ENCODE results near the gene FECH. TPM values are rescaled to one million over a fixed set of nuclear protein-coding genes. Genes with fewer than 3 reads are reported as not detected.

Gene FECH, protein sequence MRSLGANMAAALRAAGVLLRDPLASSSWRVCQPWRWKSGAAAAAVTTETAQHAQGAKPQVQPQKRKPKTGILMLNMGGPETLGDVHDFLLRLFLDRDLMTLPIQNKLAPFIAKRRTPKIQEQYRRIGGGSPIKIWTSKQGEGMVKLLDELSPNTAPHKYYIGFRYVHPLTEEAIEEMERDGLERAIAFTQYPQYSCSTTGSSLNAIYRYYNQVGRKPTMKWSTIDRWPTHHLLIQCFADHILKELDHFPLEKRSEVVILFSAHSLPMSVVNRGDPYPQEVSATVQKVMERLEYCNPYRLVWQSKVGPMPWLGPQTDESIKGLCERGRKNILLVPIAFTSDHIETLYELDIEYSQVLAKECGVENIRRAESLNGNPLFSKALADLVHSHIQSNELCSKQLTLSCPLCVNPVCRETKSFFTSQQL
- polyA plus RNA-seq (2013): 33.5 TPM

DNA sequence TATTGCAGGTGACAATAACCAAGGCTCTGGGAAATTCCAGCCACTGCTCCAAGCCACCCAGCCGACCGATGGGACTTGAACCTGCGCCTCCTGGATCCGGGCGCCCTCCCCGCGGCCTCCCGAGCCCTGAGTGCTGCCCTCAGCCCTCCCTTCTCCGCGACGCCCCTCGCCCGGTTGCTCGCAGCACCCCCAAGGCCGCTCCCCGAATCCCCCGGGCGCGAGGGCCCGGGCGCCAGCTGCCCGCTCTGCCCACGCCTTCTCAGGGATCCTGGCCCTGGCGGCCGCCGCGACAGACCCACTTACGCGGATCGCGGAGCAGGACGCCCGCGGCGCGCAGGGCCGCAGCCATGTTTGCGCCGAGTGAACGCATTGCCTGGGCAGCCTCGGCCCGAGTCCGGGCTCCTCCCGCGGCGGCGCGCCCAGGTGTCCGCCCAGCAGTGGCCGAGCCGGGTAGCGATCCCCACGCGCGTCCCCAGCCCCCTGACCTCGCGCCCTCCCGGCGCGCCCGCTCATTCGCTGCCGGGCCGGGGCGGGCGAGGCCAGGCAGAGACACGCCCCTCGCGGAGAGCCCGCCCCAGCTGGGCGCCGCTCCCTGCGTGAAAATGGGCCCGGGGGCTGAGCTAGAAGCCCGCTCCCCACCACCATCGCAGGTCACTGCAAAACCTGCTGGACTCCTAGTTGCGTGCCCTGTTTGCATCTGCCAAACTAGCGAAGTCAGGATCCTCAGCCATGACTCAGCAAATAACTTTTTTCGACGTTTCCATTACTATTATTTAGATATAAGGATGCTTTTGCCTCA, at the start of gene FECH:
TSS of gene FECH (minus strand) at position 452 of the 799 bp plus-strand sequence. CDS start at position 370, 82 bp downstream.
- H3K27me3 ChIP-seq (replicated peaks in 2 of 5; ENCODE audit: control insufficient read depth in 4 of 5, insufficient read depth in 5 of 5, low read length in 4 of 5): no peaks in the 10 kb centered on the region
- peaks cover 0 to 30% (median 16%) of the 10 kb centered on the region in 4 experiments for H3K4me1 ChIP-seq (ENCODE audit: control extremely low read depth in 1 of 4, control insufficient read depth in 4 of 4, insufficient read depth in 4 of 4, low read length in 3 of 4)
- peaks cover 0 to 3% (median 2%) of the 10 kb centered on the region in 4 experiments for H3K36me3 ChIP-seq (ENCODE audit: control insufficient read depth in 4 of 4, insufficient read depth in 4 of 4, low read length in 3 of 4)
- 0% methylated on average over 48 of the region's 80 CpGs for WGBS (ENCODE audit: insufficient coverage)
- H3K4me3 ChIP-seq (ENCODE audit: control insufficient read depth in 1 of 7, extremely low read depth in 1 of 7, insufficient read depth in 4 of 7, low read depth in 2 of 7, low read length in 6 of 7): peak within 1 kb of the TSS; percentile 46 to 87 (median 77)
- DNase-seq: peak; percentile 48 to 82 (median 76)
- CTCF ChIA-PET: no interaction called here
- POLR2A ChIA-PET: no interaction called here
- H3K9me3 ChIP-seq (ENCODE audit: control extremely low read depth in 1 of 5, control insufficient read depth in 4 of 5, insufficient read depth in 2 of 5, low read depth in 1 of 5, low read length in 4 of 5): no peaks in the 10 kb centered on the region
- peak within 1 kb of the TSS in 1 of 2 experiments; percentile 70 for H3K27ac ChIP-seq (ENCODE audit: insufficient read depth in 1 of 2, low read depth in 1 of 2, low read length in 2 of 2, poor library complexity in 1 of 2, severe bottlenecking in 2 of 2)

DNA sequence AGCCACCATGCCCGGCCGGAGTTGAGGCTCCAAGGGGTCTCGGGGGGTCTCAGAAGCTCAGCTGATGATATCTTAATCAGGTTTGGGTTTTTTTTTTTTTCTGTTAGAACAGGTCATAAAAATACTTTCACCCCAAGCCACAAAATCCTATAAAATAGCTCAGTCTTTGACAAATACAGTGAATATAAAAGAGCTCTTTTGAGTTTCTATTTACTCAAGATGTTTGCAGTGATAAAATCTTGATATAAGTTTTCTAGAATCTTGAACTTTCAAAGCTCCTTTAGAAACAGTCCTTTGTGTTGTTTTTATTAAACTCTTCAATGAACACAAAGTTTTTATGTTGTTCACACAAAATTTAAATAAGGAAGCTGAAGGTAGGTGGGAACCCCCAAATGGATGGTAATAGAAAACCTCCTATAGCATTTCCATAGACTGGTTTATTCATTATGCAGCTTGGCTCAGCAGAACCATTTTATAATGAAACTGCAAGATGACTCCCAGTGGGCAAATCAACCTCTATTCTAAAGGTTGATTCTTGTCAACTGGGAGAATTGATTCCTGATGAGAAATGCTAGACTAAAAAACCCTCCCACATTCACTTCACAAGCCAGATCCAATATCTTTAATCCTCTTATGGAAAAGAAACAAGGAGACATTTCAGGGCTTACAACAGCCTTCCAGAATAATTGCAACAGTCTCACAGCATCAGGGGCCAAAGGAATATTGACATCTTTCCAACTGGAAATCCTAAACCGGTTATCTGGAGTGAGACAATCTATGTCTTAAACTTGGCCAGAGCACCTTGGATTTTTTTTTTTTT, 48.7 kb upstream of the FECH start:
- DNase-seq: no peak
- ChIA-PET POLR2A (no interaction called here), CTCF (interaction anchor here (1.1 to 1.4 kb wide), 2 partner anchors 11 to 14 kb away, joined by 3 read pairs; partner anchors contain the start of gene NARS1)
- Histone ChIP-seq H3K27me3 (replicated peaks in 2 of 5; ENCODE audit: control insufficient read depth in 4 of 5, insufficient read depth in 5 of 5, low read length in 4 of 5) (no peaks in the 10 kb centered on the region), H3K4me1 (ENCODE audit: control extremely low read depth in 1 of 4, control insufficient read depth in 4 of 4, insufficient read depth in 4 of 4, low read length in 3 of 4) (peaks cover 0 to 11% (median 7%) of the 10 kb centered on the region in 4 experiments), H3K27ac (ENCODE audit: insufficient read depth in 1 of 2, low read depth in 1 of 2, low read length in 2 of 2, poor library complexity in 1 of 2, severe bottlenecking in 2 of 2) (no peak overlapping the region), H3K9me3 (ENCODE audit: control extremely low read depth in 1 of 5, control insufficient read depth in 4 of 5, insufficient read depth in 2 of 5, low read depth in 1 of 5, low read length in 4 of 5) (no peaks in the 10 kb centered on the region), H3K4me3 (ENCODE audit: control insufficient read depth in 1 of 7, extremely low read depth in 1 of 7, insufficient read depth in 4 of 7, low read depth in 2 of 7, low read length in 6 of 7) (no peak overlapping the region), H3K36me3 (ENCODE audit: control insufficient read depth in 4 of 4, insufficient read depth in 4 of 4, low read length in 3 of 4) (peaks cover 0 to 2% (median under 1%) of the 10 kb centered on the region in 4 experiments)
- WGBS (ENCODE audit: insufficient coverage): 75% methylated on average over 1 of the region's 4 CpGs

DNA sequence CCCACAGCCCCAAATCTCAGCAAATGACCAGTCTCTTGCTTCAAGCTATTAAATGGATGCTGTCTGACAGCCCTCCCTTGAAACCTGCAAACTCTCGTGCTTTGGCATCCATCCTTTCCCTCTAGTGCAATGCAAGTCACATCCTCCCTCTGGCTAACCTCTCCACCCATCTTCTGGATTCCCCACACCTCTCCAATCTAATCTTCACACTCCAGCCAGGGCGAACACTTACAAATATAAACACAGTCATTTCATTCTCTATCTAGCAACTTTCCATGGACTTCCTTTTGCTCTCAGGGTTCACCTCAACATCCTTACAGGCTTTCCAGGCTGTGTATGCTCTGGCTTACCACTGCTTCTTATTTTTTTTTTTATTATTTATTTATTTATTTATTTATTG, 45.2 kb upstream of the FECH start:
- Histone ChIP-seq H3K27me3 (replicated peaks in 2 of 5; ENCODE audit: control insufficient read depth in 4 of 5, insufficient read depth in 5 of 5, low read length in 4 of 5) (no peaks in the 10 kb centered on the region), H3K9me3 (ENCODE audit: control extremely low read depth in 1 of 5, control insufficient read depth in 4 of 5, insufficient read depth in 2 of 5, low read depth in 1 of 5, low read length in 4 of 5) (no peaks in the 10 kb centered on the region), H3K36me3 (ENCODE audit: control insufficient read depth in 4 of 4, insufficient read depth in 4 of 4, low read length in 3 of 4) (no peaks in the 10 kb centered on the region), H3K4me1 (ENCODE audit: control extremely low read depth in 1 of 4, control insufficient read depth in 4 of 4, insufficient read depth in 4 of 4, low read length in 3 of 4) (peaks cover 0 to 12% (median 11%) of the 10 kb centered on the region in 4 experiments), H3K4me3 (ENCODE audit: control insufficient read depth in 1 of 7, extremely low read depth in 1 of 7, insufficient read depth in 4 of 7, low read depth in 2 of 7, low read length in 6 of 7) (no peak overlapping the region), H3K27ac (ENCODE audit: insufficient read depth in 1 of 2, low read depth in 1 of 2, low read length in 2 of 2, poor library complexity in 1 of 2, severe bottlenecking in 2 of 2) (no peak overlapping the region)
- DNase-seq: no peak
- POLR2A ChIA-PET: no interaction called here
- CTCF ChIA-PET: interaction anchor here (0.9 to 2.0 kb wide), 3 partner anchors 10 to 249 kb away, joined by 3 to 8 read pairs (median 5); partner anchors contain the start of gene NARS1
- WGBS (ENCODE audit: insufficient coverage): 88% methylated on average over 2 of the region's 2 CpGs

DNA sequence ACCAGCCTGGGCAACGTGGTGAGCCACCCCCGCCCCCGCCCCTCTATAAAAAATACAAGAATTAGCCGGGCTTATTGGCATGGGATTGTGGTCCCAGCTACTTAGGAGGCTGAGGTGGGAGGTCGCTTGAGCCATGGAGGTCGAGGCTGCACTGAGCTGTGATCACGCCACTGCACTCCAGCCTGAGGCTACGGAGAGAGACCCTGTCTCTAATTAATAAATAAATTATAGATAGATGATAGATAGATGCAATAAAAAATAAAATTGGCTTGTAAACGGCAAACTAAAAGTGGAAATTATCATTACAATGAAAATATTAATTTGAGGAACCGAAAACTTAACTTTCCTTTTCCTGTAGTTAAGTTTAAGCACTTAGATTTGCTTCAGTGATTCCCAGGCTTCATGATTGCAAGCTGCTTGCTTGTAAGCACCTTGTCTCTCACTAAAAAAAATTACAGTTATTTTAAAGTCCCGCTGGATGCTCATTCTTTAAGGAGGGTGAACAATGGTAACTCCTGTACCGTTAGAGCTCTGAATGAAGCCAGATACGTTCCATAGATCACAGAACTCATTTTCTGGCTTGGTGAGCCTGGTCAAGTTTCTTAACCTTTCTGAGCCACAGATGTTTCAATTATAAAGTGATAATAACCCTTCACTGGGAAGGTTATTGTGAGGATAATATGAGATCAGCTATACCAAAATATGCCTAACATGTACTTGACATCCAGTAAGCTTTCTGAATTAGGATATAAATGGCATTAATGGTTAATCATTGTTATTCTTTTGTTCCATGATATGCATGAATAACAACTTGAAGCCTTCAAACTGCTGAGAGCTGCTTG, 44.5 kb upstream of the FECH start:
- ChIA-PET CTCF (interaction anchor here (0.9 to 2.0 kb wide), 5 partner anchors 9 to 410 kb away, joined by 3 to 8 read pairs (median 4); partner anchors contain the start of gene NARS1), POLR2A (no interaction called here)
- Histone ChIP-seq H3K9me3 (ENCODE audit: control extremely low read depth in 1 of 5, control insufficient read depth in 4 of 5, insufficient read depth in 2 of 5, low read depth in 1 of 5, low read length in 4 of 5) (no peaks in the 10 kb centered on the region), H3K4me1 (ENCODE audit: control extremely low read depth in 1 of 4, control insufficient read depth in 4 of 4, insufficient read depth in 4 of 4, low read length in 3 of 4) (peaks cover 0 to 12% (median 11%) of the 10 kb centered on the region in 4 experiments), H3K4me3 (ENCODE audit: control insufficient read depth in 1 of 7, extremely low read depth in 1 of 7, insufficient read depth in 4 of 7, low read depth in 2 of 7, low read length in 6 of 7) (peak overlapping the region; percentile 47 to 95 (median 86)), H3K27me3 (replicated peaks in 2 of 5; ENCODE audit: control insufficient read depth in 4 of 5, insufficient read depth in 5 of 5, low read length in 4 of 5) (no peaks in the 10 kb centered on the region), H3K27ac (ENCODE audit: insufficient read depth in 1 of 2, low read depth in 1 of 2, low read length in 2 of 2, poor library complexity in 1 of 2, severe bottlenecking in 2 of 2) (peak overlapping the region in 1 of 2 experiments; percentile 58), H3K36me3 (ENCODE audit: control insufficient read depth in 4 of 4, insufficient read depth in 4 of 4, low read length in 3 of 4) (no peaks in the 10 kb centered on the region)
- DNase-seq: peak in 1 of 3 donors; percentile 16
- 50% methylated on average over 5 of the region's 13 CpGs for WGBS (ENCODE audit: insufficient coverage)

DNA sequence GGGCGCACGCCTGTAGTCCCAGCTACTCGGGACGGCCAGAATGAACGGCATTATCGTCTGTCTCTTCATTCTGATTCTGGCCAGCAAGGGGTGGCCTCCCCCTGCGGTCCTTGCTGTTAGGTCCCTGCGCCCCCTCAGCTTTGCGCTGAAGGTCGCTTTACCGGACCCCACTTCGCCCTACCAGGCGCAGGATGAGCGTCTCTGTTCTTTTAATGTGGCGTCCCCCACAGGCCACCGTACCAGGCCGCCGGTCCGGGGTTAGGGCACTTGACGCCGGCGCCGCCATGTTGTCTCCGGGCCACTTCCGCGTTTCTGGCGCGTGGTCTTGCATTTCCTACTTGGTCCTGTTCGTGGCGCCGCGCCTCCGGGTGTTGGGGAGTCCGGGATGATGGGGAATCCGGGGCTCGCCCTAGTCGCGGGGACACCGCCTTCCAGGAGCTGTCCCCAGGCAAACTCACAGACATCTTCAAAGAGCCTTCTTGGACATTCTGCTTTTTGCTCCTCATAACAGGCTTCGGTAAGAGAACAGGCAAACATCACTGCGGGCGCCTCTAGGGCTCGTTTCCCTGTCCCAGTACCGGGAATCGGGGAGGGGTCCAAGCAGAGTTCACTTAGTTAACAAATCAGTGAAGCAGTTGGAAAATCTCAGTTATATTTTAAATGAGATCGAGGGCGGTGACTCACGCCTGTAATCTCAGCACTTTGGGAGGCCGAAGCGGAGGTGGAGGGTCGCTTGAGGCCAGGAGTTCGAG, 43.7 kb upstream of the FECH start:
- POLR2A ChIA-PET: interaction anchor here (0.6 kb wide), 1 partner anchor 9 kb away, joined by 3 read pairs; no protein-coding TSS in a partner anchor
- no peaks in the 10 kb centered on the region for H3K36me3 ChIP-seq (ENCODE audit: control insufficient read depth in 4 of 4, insufficient read depth in 4 of 4, low read length in 3 of 4)
- CTCF ChIA-PET: interaction anchor here (1.0 to 2.0 kb wide), 4 partner anchors 8 to 411 kb away, joined by 3 to 8 read pairs (median 4); partner anchors contain the start of gene NARS1
- no peaks in the 10 kb centered on the region for H3K9me3 ChIP-seq (ENCODE audit: control extremely low read depth in 1 of 5, control insufficient read depth in 4 of 5, insufficient read depth in 2 of 5, low read depth in 1 of 5, low read length in 4 of 5)
- no peaks in the 10 kb centered on the region for H3K27me3 ChIP-seq (replicated peaks in 2 of 5; ENCODE audit: control insufficient read depth in 4 of 5, insufficient read depth in 5 of 5, low read length in 4 of 5)
- peak overlapping the region; percentile 47 to 95 (median 86) for H3K4me3 ChIP-seq (ENCODE audit: control insufficient read depth in 1 of 7, extremely low read depth in 1 of 7, insufficient read depth in 4 of 7, low read depth in 2 of 7, low read length in 6 of 7)
- peaks cover 0 to 12% (median 11%) of the 10 kb centered on the region in 4 experiments for H3K4me1 ChIP-seq (ENCODE audit: control extremely low read depth in 1 of 4, control insufficient read depth in 4 of 4, insufficient read depth in 4 of 4, low read length in 3 of 4)
- peak; percentile 92 to 95 (median 94) for DNase-seq
- 7% methylated on average over 36 of the region's 52 CpGs for WGBS (ENCODE audit: insufficient coverage)
- peak overlapping the region; percentile 54 to 58 for H3K27ac ChIP-seq (ENCODE audit: insufficient read depth in 1 of 2, low read depth in 1 of 2, low read length in 2 of 2, poor library complexity in 1 of 2, severe bottlenecking in 2 of 2)
